H9 (cell line): ENCODE measurements around the gene PRKD2. TPM values are rescaled to one million over a fixed set of nuclear protein-coding genes. Genes with fewer than 3 reads are reported as not detected.

Experiments
- DNase-seq: peaks from one replicate; pipeline ENCODE4 v3.0.0-alpha.2; 2017
- H2AFZ ChIP-seq: one replicate; pipeline ENCODE4 v1.6.1; 2013; ENCODE audit warnings: mild to moderate bottlenecking, low read length, control low read depth, moderate library complexity
- H2AK5ac ChIP-seq: 2 replicates; pipeline ENCODE4 v1.6.1; 2013; ENCODE audit warnings: low read length, control low read depth, mixed read lengths; ENCODE audit not compliant: insufficient read length
- H2BK120ac ChIP-seq: one replicate; pipeline ENCODE4 v1.6.1; 2013; ENCODE audit warnings: low read depth, mild to moderate bottlenecking, low read length, control low read depth, inconsistent platforms; ENCODE audit not compliant: poor library complexity, severe bottlenecking
- H2BK12ac ChIP-seq: 2 replicates; pipeline ENCODE4 v1.6.1; 2013; ENCODE audit warnings: low read length, control low read depth, mixed read lengths, low read depth; ENCODE audit not compliant: insufficient read length
- H2BK15ac ChIP-seq: 2 replicates; pipeline ENCODE4 v1.6.1; 2013; ENCODE audit warnings: low read depth, low read length, control low read depth
- H2BK20ac ChIP-seq: one replicate; pipeline ENCODE4 v1.6.1; 2013; ENCODE audit warnings: low read depth, mild to moderate bottlenecking, low read length, control low read depth, inconsistent platforms; ENCODE audit not compliant: poor library complexity, severe bottlenecking
- H2BK5ac ChIP-seq: 2 replicates; pipeline ENCODE4 v1.6.1; 2013; ENCODE audit warnings: low read length, control low read depth, mixed read lengths; ENCODE audit not compliant: insufficient read length
- H3K14ac ChIP-seq: 2 replicates; pipeline ENCODE4 v1.6.1; 2013; ENCODE audit warnings: low read length, control low read depth; ENCODE audit not compliant: insufficient read depth
- H3K18ac ChIP-seq: 2 replicates; pipeline ENCODE4 v1.6.1; 2013; ENCODE audit warnings: low read depth, mild to moderate bottlenecking, mixed read lengths, low read length, control low read depth; ENCODE audit not compliant: insufficient read length
- H3K23ac ChIP-seq: 2 replicates; pipeline ENCODE4 v1.6.1; 2013; ENCODE audit warnings: low read length, control low read depth, mixed read lengths, low read depth; ENCODE audit not compliant: insufficient read length
- H3K23me2 ChIP-seq: 2 replicates; pipeline ENCODE4 v1.6.1; 2013; ENCODE audit warnings: low read depth, mild to moderate bottlenecking, mixed read lengths, low read length, control low read depth; ENCODE audit not compliant: insufficient read length, poor library complexity, severe bottlenecking
- H3K27ac ChIP-seq: 2 replicates; pipeline ENCODE4 v1.5.1; 2013; ENCODE audit warnings: low read length, control low read depth, mixed read lengths, low read depth; ENCODE audit not compliant: insufficient read length
- H3K27me3 ChIP-seq: 2 replicates; pipeline ENCODE4 v1.6.1; 2013; ENCODE audit warnings: low read length, control low read depth, inconsistent platforms; ENCODE audit not compliant: insufficient read depth
- H3K4ac ChIP-seq: 2 replicates; pipeline ENCODE4 v1.6.1; 2013; ENCODE audit warnings: low read depth, mild to moderate bottlenecking, control low read depth, inconsistent platforms, low read length, moderate library complexity
- H3K4me1 ChIP-seq: 2 replicates; pipeline ENCODE4 v1.6.1; 2013; ENCODE audit warnings: low read length, control low read depth, inconsistent platforms; ENCODE audit not compliant: insufficient read depth
- H3K4me2 ChIP-seq: 2 replicates; pipeline ENCODE4 v1.6.1; 2013; ENCODE audit warnings: low read length, control low read depth, mixed read lengths; ENCODE audit not compliant: insufficient read length, insufficient read depth
- H3K56ac ChIP-seq: 2 replicates; pipeline ENCODE4 v1.6.1; 2013; ENCODE audit warnings: low read depth, mild to moderate bottlenecking, mixed read lengths, low read length, control low read depth; ENCODE audit not compliant: insufficient read length
- H3K79me1 ChIP-seq: 2 replicates; pipeline ENCODE4 v1.6.1; 2013; ENCODE audit warnings: low read depth, mild to moderate bottlenecking, moderate library complexity, low read length, control low read depth, inconsistent platforms; ENCODE audit not compliant: insufficient read depth, poor library complexity, severe bottlenecking
- H3K79me2 ChIP-seq: 2 replicates; pipeline ENCODE4 v1.6.1; 2013; ENCODE audit warnings: low read length, control low read depth, inconsistent platforms; ENCODE audit not compliant: insufficient read depth
- H3K9ac ChIP-seq: 2 replicates; pipeline ENCODE4 v1.6.1; 2013; ENCODE audit warnings: low read length, control low read depth, mixed read lengths; ENCODE audit not compliant: insufficient read length; ENCODE audit errors: extremely low read depth
- H3K9me3 ChIP-seq: one replicate; pipeline ENCODE4 v1.6.1; 2013; ENCODE audit warnings: low read depth, low read length, inconsistent platforms; ENCODE audit not compliant: control insufficient read depth
- H3T11ph ChIP-seq: one replicate; pipeline ENCODE4 v1.6.1; 2013; ENCODE audit warnings: mild to moderate bottlenecking, low read length, control low read depth, inconsistent platforms
- H4K20me1 ChIP-seq: one replicate; pipeline ENCODE4 v1.6.1; 2013; ENCODE audit not compliant: control insufficient read depth, insufficient read length, insufficient read depth
- H4K5ac ChIP-seq: 2 replicates; pipeline ENCODE4 v1.6.1; 2013; ENCODE audit warnings: low read depth, mild to moderate bottlenecking, mixed read lengths, low read length, control low read depth; ENCODE audit not compliant: insufficient read length
- H4K8ac ChIP-seq: replicated peaks from 2 replicates; pipeline ENCODE4 v1.6.1; 2013; ENCODE audit warnings: low read length, control low read depth, mixed read lengths, low read depth; ENCODE audit not compliant: insufficient read length
- H4K91ac ChIP-seq: 2 replicates; pipeline ENCODE4 v1.6.1; 2013; ENCODE audit warnings: low read depth, mild to moderate bottlenecking, moderate library complexity, mixed read lengths, low read length, control low read depth; ENCODE audit not compliant: insufficient read length
- H3K27ac Mint-ChIP-seq, 3 experiments: 2 replicates in 2 of 3; 3 replicates in 1 of 3; pipeline ENCODE4 v1.8.0; 2020 to 2021; ENCODE audit warnings: mixed read lengths in 3 of 3, mild to moderate bottlenecking in 1 of 3, moderate library complexity in 1 of 3
- H3K27me3 Mint-ChIP-seq: 2 replicates; pipeline ENCODE4 v1.8.0; 2021; ENCODE audit warnings: low read depth, mild to moderate bottlenecking, moderate library complexity, mixed read lengths
- H3K36me3 Mint-ChIP-seq, 3 experiments: 2 replicates in 2 of 3; 3 replicates in 1 of 3; pipeline ENCODE4 v1.8.0; 2020 to 2021; ENCODE audit warnings: low read depth in 3 of 3, mixed read lengths in 3 of 3; ENCODE audit not compliant: insufficient read depth in 1 of 3
- H3K4me1 Mint-ChIP-seq, 2 experiments: 2 replicates each; pipeline ENCODE4 v1.8.0; 2020; ENCODE audit warnings: mixed read lengths in 2 of 2
- H3K4me3 Mint-ChIP-seq, 2 experiments: 2 replicates in 1 of 2; 3 replicates in 1 of 2; pipeline ENCODE4 v1.8.0; 2020 to 2021; ENCODE audit warnings: mild to moderate bottlenecking in 2 of 2, mixed read lengths in 2 of 2, moderate library complexity in 1 of 2
- H3K9me3 Mint-ChIP-seq, 2 experiments: 2 replicates in 1 of 2; 3 replicates in 1 of 2; pipeline ENCODE4 v1.8.0; 2020; ENCODE audit warnings: mild to moderate bottlenecking in 2 of 2, mixed read lengths in 2 of 2, moderate library complexity in 1 of 2
- CTCF ChIP-seq: fragments of 200-600 bp; sonication (generic); conservative IDR thresholded peaks from 3 replicates; pipeline ENCODE4 v1.8.0; 2021; ENCODE audit warnings: antibody characterized with exemption, mild to moderate bottlenecking
- WGBS: extraction: QIAGEN DNeasy Blood & Tissue Kit; methylation state at CpG from one replicate; pipeline ENCODE4 v1.1.7; 2013; ENCODE audit warnings: missing lambda C conversion rate, low lambda C conversion rate, mixed read lengths; ENCODE audit not compliant: insufficient read length; ENCODE audit errors: extremely low coverage; 5-methylcytosine and 5-hydroxymethylcytosine counted together
- total RNA-seq: library from RNA; stranded (reverse); gene quantifications from 2 replicates; pipeline ENCODE4 v1.2.1, GENCODE V29; 2021

PRKD2 gene
- total RNA-seq, 1 experiment from 2014 or later: 60.7 TPM

- H3K27me3 Mint-ChIP-seq: no peaks in the 10 kb centered on the region; the same call in 1 of the 2 replicates
- H3K36me3 Mint-ChIP-seq: peaks cover 21 to 44% (median 43%) of the 10 kb centered on the region in 3 experiments
Measured at GRCh38 chr19:46719629-46720502, 3.0 kb upstream of the PRKD2 start.

More at GRCh38 chr19:46719629-46720502, 3.0 kb upstream of the PRKD2 start:
- no peak overlapping the region for H3K56ac ChIP-seq
- no peaks in the 10 kb centered on the region for H3K27me3 ChIP-seq
- Mint-ChIP-seq H3K4me1 (peaks cover 13 to 16% of the 10 kb centered on the region in 2 experiments), H3K4me3 (peak overlapping the region in 1 of 2 experiments; percentile 19; a peak in 1 of 5 replicates), H3K27ac (peak overlapping the region in 1 of 3 experiments; percentile 13; a peak in 3 of 7 replicates), H3K9me3 (no peaks in the 10 kb centered on the region)
- no peak overlapping the region for H2AFZ ChIP-seq
- H4K20me1 ChIP-seq: no peaks in the 10 kb centered on the region
- no peak overlapping the region for H2BK12ac ChIP-seq
- H2BK5ac ChIP-seq: no peak overlapping the region
- no peak for TF ChIP-seq CTCF
- no peaks in the 10 kb centered on the region for H3K79me1 ChIP-seq
- H3K4me2 ChIP-seq: no peak overlapping the region
- no peak overlapping the region for H3T11ph ChIP-seq
- no peak overlapping the region for H3K9ac ChIP-seq
- H3K4me1 ChIP-seq: no peaks in the 10 kb centered on the region; the same call in 1 of the 2 replicates
- no peak overlapping the region for H4K91ac ChIP-seq
- H2BK15ac ChIP-seq: no peak overlapping the region
- WGBS: no CpG with 5 or more reads among the region's 25 CpGs
- H2BK120ac ChIP-seq: no peak overlapping the region
- no peak overlapping the region for H3K18ac ChIP-seq
- no peak overlapping the region for H4K8ac ChIP-seq
- peaks cover 15% of the 10 kb centered on the region for H3K23me2 ChIP-seq
- no peak overlapping the region for H3K14ac ChIP-seq
- no peak overlapping the region for H4K5ac ChIP-seq
- H3K4ac ChIP-seq: no peak overlapping the region
- no peak for DNase-seq
- no peak overlapping the region for H2BK20ac ChIP-seq
- H3K27ac ChIP-seq: no peak overlapping the region
- H3K9me3 ChIP-seq: no peaks in the 10 kb centered on the region
- H2AK5ac ChIP-seq: no peak overlapping the region
- no peaks in the 10 kb centered on the region; the same call in 1 of the 2 replicates for H3K79me2 ChIP-seq
- H3K23ac ChIP-seq: no peak overlapping the region
